Activated naive CD4-positive, alpha-beta T cell treated with anti-CD3 and anti-CD28 coated beads for 36 hours (primary cell): Measurements from ENCODE around the gene HOXA3. TPM values are rescaled to one million over a fixed set of nuclear protein-coding genes. Genes with fewer than 3 reads are reported as not detected.

ENCODE experiments used
- CTCF ChIA-PET: fragments of 350-600 bp; sonication (Branson Sonifier 250); formaldehyde crosslinking; loops from one replicate; lab custom pipeline; 2021; ENCODE audit warnings: antibody characterized with exemption; lab: Charles Lee
- DNase-seq: peaks from one replicate; pipeline ENCODE4 v3.0.0-alpha.2; 2020
- H3K27ac Mint-ChIP-seq: one replicate; pipeline ENCODE4 v1.8.0; 2021; ENCODE audit warnings: mild to moderate bottlenecking, mixed read lengths
- H3K27me3 Mint-ChIP-seq: one replicate; pipeline ENCODE4 v1.8.0; 2021; ENCODE audit warnings: low read depth, mixed read lengths
- H3K36me3 Mint-ChIP-seq: one replicate; pipeline ENCODE4 v1.8.0; 2021; ENCODE audit warnings: low read depth, mixed read lengths
- H3K4me1 Mint-ChIP-seq: one replicate; pipeline ENCODE4 v1.8.0; 2021; ENCODE audit warnings: low read depth, mixed read lengths
- H3K4me3 Mint-ChIP-seq: one replicate; pipeline ENCODE4 v1.8.0; 2021; ENCODE audit warnings: mild to moderate bottlenecking, moderate library complexity, mixed read lengths
- H3K9me3 Mint-ChIP-seq: one replicate; pipeline ENCODE4 v1.8.0; 2021; ENCODE audit warnings: mixed read lengths
- intact Hi-C: fragments of 100-400 bp; cut with micrococcal nuclease; formaldehyde crosslinking; loops from one replicate; pipeline ENCODE4 v1.15.1; 2023
- total RNA-seq, 2 experiments: library from RNA; stranded (reverse); gene quantifications; one replicate each; pipeline ENCODE4 v1.2.3, GENCODE V29; 2021

Gene HOXA3
- total RNA-seq, 2 experiments from 2014 or later: not detected

GRCh38 chr7:27167916-27168264 lies 15.5 kb upstream of the HOXA3 start:
- no peak overlapping the region for H3K4me3 Mint-ChIP-seq
- no peak overlapping the region for H3K27ac Mint-ChIP-seq
- intact Hi-C loops: loop anchor here (1.0 to 5.0 kb wide), 3 partner anchors 17 to 34 kb away; partner anchors contain the start of genes HOXA11 and HOXA13

GRCh38 chr7:27166531-27167505 lies 14.4 kb upstream of the HOXA3 start:
- H3K9me3 Mint-ChIP-seq: no peaks in the 10 kb centered on the region
- H3K4me1 Mint-ChIP-seq: peaks cover 32% of the 10 kb centered on the region
- H3K27ac Mint-ChIP-seq: peak overlapping the region; percentile 6
- peaks cover 79% of the 10 kb centered on the region for H3K27me3 Mint-ChIP-seq
- intact Hi-C loops: loop anchor here (1.0 to 5.0 kb wide), 2 partner anchors 11 to 35 kb away; partner anchors contain the start of genes HOXA13 and HOXA7
- no peak for DNase-seq
- H3K36me3 Mint-ChIP-seq: no peaks in the 10 kb centered on the region
- CTCF ChIA-PET: interaction anchor here (0.6 to 1.3 kb wide), 3 partner anchors 8 to 317 kb away, joined by 3 to 5 read pairs (median 4); no protein-coding TSS in a partner anchor
- no peak overlapping the region for H3K4me3 Mint-ChIP-seq

More at GRCh38 chr7:27167916-27168264, 15.5 kb upstream of the HOXA3 start:
- peaks cover 39% of the 10 kb centered on the region for H3K4me1 Mint-ChIP-seq
- H3K27me3 Mint-ChIP-seq: peaks cover 83% of the 10 kb centered on the region
- no peak for DNase-seq
- no peaks in the 10 kb centered on the region for H3K9me3 Mint-ChIP-seq
- CTCF ChIA-PET: interaction anchor here (0.7 to 1.3 kb wide), 4 partner anchors 8 to 18 kb away, joined by 3 to 5 read pairs (median 4); no protein-coding TSS in a partner anchor
- no peaks in the 10 kb centered on the region for H3K36me3 Mint-ChIP-seq

- Mint-ChIP-seq H3K4me3 (no peak overlapping the region), H3K9me3 (no peaks in the 10 kb centered on the region), H3K27ac (no peak overlapping the region), H3K27me3 (peaks cover 75% of the 10 kb centered on the region), H3K4me1 (peaks cover 28% of the 10 kb centered on the region), H3K36me3 (no peaks in the 10 kb centered on the region)
- no peak for DNase-seq
- CTCF ChIA-PET: interaction anchor here (0.6 to 1.0 kb wide), 2 partner anchors 14 to 316 kb away, joined by 3 to 4 read pairs; no protein-coding TSS in a partner anchor
- intact Hi-C loops: loop anchor here (1.0 to 5.0 kb wide), 2 partner anchors 10 to 36 kb away; partner anchors contain the start of genes HOXA13 and HOXA7
Measured at GRCh38 chr7:27165996-27166530, 13.7 kb upstream of the HOXA3 start.

- DNase-seq: no peak
- intact Hi-C loops: loop anchor here (5.0 kb wide), 1 partner anchor 37 kb away; the partner anchor contains the start of gene HOXA13
- peak within 1 kb of the TSS; percentile 41 for H3K27ac Mint-ChIP-seq
- no peaks in the 10 kb centered on the region for H3K36me3 Mint-ChIP-seq
- H3K4me3 Mint-ChIP-seq: peak within 1 kb of the TSS; percentile 21
- CTCF ChIA-PET: interaction anchor here (0.6 kb wide), 1 partner anchor 315 kb away, joined by 4 read pairs; no protein-coding TSS in a partner anchor
- peaks cover 30% of the 10 kb centered on the region for H3K4me1 Mint-ChIP-seq
- no peaks in the 10 kb centered on the region for H3K9me3 Mint-ChIP-seq
- H3K27me3 Mint-ChIP-seq: peaks cover 72% of the 10 kb centered on the region
Measured at GRCh38 chr7:27165089-27165995, 13.0 kb upstream of the HOXA3 start, which contains the start of gene HOXA9. HOXA9 (minus strand) TSS chr7:27165537; CDS start chr7:27165457, 80 bp downstream.

- Mint-ChIP-seq H3K27ac (no peak overlapping the region), H3K4me3 (no peak overlapping the region)
- CTCF ChIA-PET: no interaction called here
Measured at GRCh38 chr7:27164367-27165088, 12.1 kb upstream of the HOXA3 start.

GRCh38 chr7:27164045-27164366 lies 11.6 kb upstream of the HOXA3 start:
- Mint-ChIP-seq H3K9me3 (no peaks in the 10 kb centered on the region), H3K4me1 (peaks cover 36% of the 10 kb centered on the region), H3K36me3 (no peaks in the 10 kb centered on the region), H3K4me3 (no peak overlapping the region), H3K27ac (no peak overlapping the region), H3K27me3 (peaks cover 80% of the 10 kb centered on the region)
- CTCF ChIA-PET: no interaction called here
- no peak for DNase-seq
- intact Hi-C loops: loop anchor here (5.0 kb wide), 1 partner anchor 497 kb away; no protein-coding TSS in a partner anchor

More at GRCh38 chr7:27164367-27165088, 12.1 kb upstream of the HOXA3 start:
- Mint-ChIP-seq H3K9me3 (no peaks in the 10 kb centered on the region), H3K4me1 (peaks cover 37% of the 10 kb centered on the region), H3K36me3 (no peaks in the 10 kb centered on the region), H3K27me3 (peaks cover 76% of the 10 kb centered on the region)
- DNase-seq: no peak
- intact Hi-C loops: loop anchor here (5.0 kb wide), 2 partner anchors 38 to 497 kb away; partner anchors contain the start of gene HOXA13

- H3K27me3 Mint-ChIP-seq: peaks cover 79% of the 10 kb centered on the region
- intact Hi-C loops: loop anchor here (5.0 kb wide), 1 partner anchor 496 kb away; no protein-coding TSS in a partner anchor
- no peak for DNase-seq
Measured at GRCh38 chr7:27163288-27164044, 11.1 kb upstream of the HOXA3 start.

GRCh38 chr7:27162561-27163287 lies 10.3 kb upstream of the HOXA3 start:
- H3K27ac Mint-ChIP-seq: no peak overlapping the region
- CTCF ChIA-PET: interaction anchor here (0.6 to 2.6 kb wide), 9 partner anchors 10 to 793 kb away, joined by 3 to 19 read pairs (median 4); no protein-coding TSS in a partner anchor
- intact Hi-C loops: loop anchor here (5.0 kb wide), 1 partner anchor 495 kb away; no protein-coding TSS in a partner anchor

More at GRCh38 chr7:27163288-27164044, 11.1 kb upstream of the HOXA3 start:
- CTCF ChIA-PET: interaction anchor here (1.6 to 2.3 kb wide), 4 partner anchors 9 to 496 kb away, joined by 4 to 12 read pairs (median 8); no protein-coding TSS in a partner anchor
- Mint-ChIP-seq H3K4me1 (peaks cover 35% of the 10 kb centered on the region), H3K27ac (no peak overlapping the region), H3K9me3 (no peaks in the 10 kb centered on the region), H3K4me3 (no peak overlapping the region), H3K36me3 (no peaks in the 10 kb centered on the region)

GRCh38 chr7:27161721-27162560 lies 9.6 kb upstream of the HOXA3 start:
- CTCF ChIA-PET: interaction anchor here (0.6 to 2.6 kb wide), 13 partner anchors 10 to 792 kb away, joined by 3 to 19 read pairs (median 4); no protein-coding TSS in a partner anchor
- Mint-ChIP-seq H3K4me3 (no peak overlapping the region), H3K4me1 (peaks cover 39% of the 10 kb centered on the region), H3K27me3 (peaks cover 79% of the 10 kb centered on the region), H3K9me3 (no peaks in the 10 kb centered on the region), H3K36me3 (no peaks in the 10 kb centered on the region), H3K27ac (no peak overlapping the region)
- DNase-seq: no peak
- intact Hi-C loops: loop anchor here (1.0 to 5.0 kb wide), 8 partner anchors 297 to 1071 kb away; partner anchors contain the start of gene SKAP2

More at GRCh38 chr7:27162561-27163287, 10.3 kb upstream of the HOXA3 start:
- H3K4me1 Mint-ChIP-seq: peaks cover 39% of the 10 kb centered on the region
- no peaks in the 10 kb centered on the region for H3K9me3 Mint-ChIP-seq
- no peak overlapping the region for H3K4me3 Mint-ChIP-seq
- H3K27me3 Mint-ChIP-seq: peaks cover 79% of the 10 kb centered on the region
- no peak for DNase-seq
- no peaks in the 10 kb centered on the region for H3K36me3 Mint-ChIP-seq
